B cell (primary cell): ENCODE results near the gene ZCCHC24. TPM values are rescaled to one million over a fixed set of nuclear protein-coding genes. Genes with fewer than 3 reads are reported as not detected.

Experiments
- ATAC-seq: fragments of 200-7000 bp; cut with Tn5 transposase; one replicate; pipeline ENCODE4 v1.10.0; 2021; ENCODE audit warnings: low read depth, mild to moderate bottlenecking, moderate number of reproducible peaks, moderate library complexity
- CTCF ChIA-PET: fragments of 350-600 bp; sonication (Branson Sonifier 250); formaldehyde crosslinking; loops from one replicate; lab custom pipeline; 2021; ENCODE audit warnings: antibody characterized with exemption, inconsistent platforms; lab: Charles Lee
- POLR2A ChIA-PET: fragments of 350-600 bp; sonication (Branson Sonifier 250); formaldehyde crosslinking; loops from one replicate; lab custom pipeline; 2021; ENCODE audit warnings: antibody characterized with exemption; lab: Charles Lee
- DNase-seq: peaks from one replicate; pipeline ENCODE4 v3.0.0; 2013
- H2AFZ ChIP-seq: 2 replicates; pipeline ENCODE4 v1.6.1; 2012; ENCODE audit warnings: mild to moderate bottlenecking, low read depth, low read length; ENCODE audit not compliant: insufficient read depth, poor library complexity, severe bottlenecking
- H3K27ac ChIP-seq, 2 donors: 1 replicate in 1 of 2; 2 replicates in 1 of 2; pipeline ENCODE4 v1.5.1; 2012 to 2013; ENCODE audit warnings: low read length in 2 of 2, mild to moderate bottlenecking in 2 of 2, moderate library complexity in 1 of 2
- H3K27me3 ChIP-seq, 4 experiments: fragments of 200-600 bp in 1 of 4; sonication (generic) in 1 of 4; replicated peaks in 1 of 4; 1 replicate in 2 of 4; 2 replicates in 2 of 4; pipeline versions ENCODE4 v1.6.1 to v1.7.0; 2013 to 2016; ENCODE audit warnings: low read length in 3 of 4, mild to moderate bottlenecking in 2 of 4, mixed read lengths in 1 of 4, moderate library complexity in 1 of 4; ENCODE audit not compliant: insufficient read depth in 4 of 4, control insufficient read depth in 3 of 4; ENCODE audit errors: control extremely low read depth in 1 of 4
- H3K36me3 ChIP-seq, 2 experiments: replicated peaks in 1 of 2; 1 replicate in 1 of 2; 2 replicates in 1 of 2; pipeline versions ENCODE4 v1.6.1 to v1.7.1; 2013; ENCODE audit warnings: low read length in 1 of 2; ENCODE audit not compliant: insufficient read depth in 2 of 2, control insufficient read depth in 1 of 2; ENCODE audit errors: control extremely low read depth in 1 of 2, extremely low read depth in 1 of 2
- H3K4me1 ChIP-seq, 2 donors: fragments of 200-600 bp in 1 of 2; sonication (generic) in 1 of 2; 1 replicate in 1 of 2; 2 replicates in 1 of 2; pipeline versions ENCODE4 v1.5.1 to v1.6.1; 2013 to 2017; ENCODE audit warnings: low read length in 2 of 2; ENCODE audit not compliant: control insufficient read depth in 2 of 2, insufficient read depth in 2 of 2
- H3K4me2 ChIP-seq: replicated peaks from 2 replicates; pipeline ENCODE3; 2012; ENCODE audit warnings: mild to moderate bottlenecking, low read depth, low read length; ENCODE audit not compliant: poor library complexity, severe bottlenecking
- H3K4me3 ChIP-seq, 5 experiments: fragments of 200-600 bp in 1 of 5; sonication (generic) in 1 of 5; 1 replicate in 3 of 5; 2 replicates in 2 of 5; pipeline versions ENCODE4 v1.5.1 to v1.7.0; 2011 to 2016; ENCODE audit warnings: low read length in 4 of 5, mild to moderate bottlenecking in 4 of 5, low read depth in 2 of 5, control low read depth in 1 of 5, moderate library complexity in 1 of 5; ENCODE audit not compliant: insufficient read depth in 1 of 5; ENCODE audit errors: control extremely low read depth in 1 of 5, extremely low read depth in 1 of 5
- H3K79me2 ChIP-seq: fragments of 200-600 bp; sonication (generic); one replicate; pipeline ENCODE4 v1.6.0; 2016; ENCODE audit warnings: low read length; ENCODE audit not compliant: control insufficient read depth, insufficient read depth
- H3K9ac ChIP-seq: fragments of 200-600 bp; sonication (generic); 2 replicates; pipeline ENCODE4 v1.6.1; 2017; ENCODE audit warnings: mild to moderate bottlenecking, low read length, moderate library complexity
- H3K9me3 ChIP-seq, 3 donors: one replicate each; pipeline versions ENCODE4 v1.6.1 to v1.7.1; 2013; ENCODE audit warnings: low read length in 2 of 3; ENCODE audit not compliant: control insufficient read depth in 2 of 3, insufficient read depth in 1 of 3; ENCODE audit errors: control extremely low read depth in 1 of 3
- H4K20me1 ChIP-seq: 2 replicates; pipeline ENCODE4 v1.6.0; 2012; ENCODE audit warnings: mild to moderate bottlenecking, low read length; ENCODE audit not compliant: insufficient read depth, control insufficient read depth, poor library complexity, severe bottlenecking
- H3K27ac Mint-ChIP-seq: one replicate; pipeline ENCODE4 v1.8.0; 2021; ENCODE audit warnings: mixed read lengths
- H3K27me3 Mint-ChIP-seq: one replicate; pipeline ENCODE4 v1.8.0; 2021; ENCODE audit warnings: mixed read lengths
- H3K4me1 Mint-ChIP-seq: one replicate; pipeline ENCODE4 v1.8.0; 2021; ENCODE audit warnings: mixed read lengths
- H3K4me3 Mint-ChIP-seq: one replicate; pipeline ENCODE4 v1.8.0; 2021; ENCODE audit warnings: mixed read lengths
- H3K9me3 Mint-ChIP-seq: one replicate; pipeline ENCODE4 v1.8.0; 2022; ENCODE audit warnings: mixed read lengths; ENCODE audit not compliant: insufficient read depth
- CTCF ChIP-seq: fragments of 200-600 bp; IDR thresholded peaks from one replicate; pipeline ENCODE4 v1.8.0; 2022; ENCODE audit warnings: antibody characterized with exemption, mild to moderate bottlenecking
- EZH2 ChIP-seq: IDR thresholded peaks from 2 replicates; pipeline ENCODE4 v1.6.1; 2012; ENCODE audit warnings: borderline replicate concordance, low read depth, mild to moderate bottlenecking, moderate library complexity, low read length; ENCODE audit not compliant: insufficient read depth, poor library complexity, severe bottlenecking
- WGBS: methylation state at CpG from one replicate; pipeline ENCODE4 v1.1.5; 2013; ENCODE audit warnings: missing lambda C conversion rate; ENCODE audit not compliant: insufficient coverage; 5-methylcytosine and 5-hydroxymethylcytosine counted together
- intact Hi-C: fragments of 100-400 bp; cut with micrococcal nuclease; formaldehyde crosslinking; loops from one replicate; pipeline ENCODE4 v1.10.0; 2022
- polyA plus RNA-seq: library from polyadenylated mRNA; depleted of rRNA; stranded (reverse); fragments of >200 nt; gene quantifications from 2 replicates; pipeline ENCODE4 v1.2.3, GENCODE V29; 2012
- total RNA-seq, 2 donors: library from RNA; stranded (reverse); fragments of 120-200 nt in 1 of 2; gene quantifications; 1 replicate in 1 of 2; 2 replicates in 1 of 2; pipeline versions ENCODE4 v1.2.3 to v1.2.4, GENCODE V29; 2013 to 2022

The ZCCHC24 gene
- total and polyA plus RNA-seq, 2 donors (not counting 1 experiment from before 2014, with no cell fraction given), result 0.34 to 2.3 TPM

DNA sequence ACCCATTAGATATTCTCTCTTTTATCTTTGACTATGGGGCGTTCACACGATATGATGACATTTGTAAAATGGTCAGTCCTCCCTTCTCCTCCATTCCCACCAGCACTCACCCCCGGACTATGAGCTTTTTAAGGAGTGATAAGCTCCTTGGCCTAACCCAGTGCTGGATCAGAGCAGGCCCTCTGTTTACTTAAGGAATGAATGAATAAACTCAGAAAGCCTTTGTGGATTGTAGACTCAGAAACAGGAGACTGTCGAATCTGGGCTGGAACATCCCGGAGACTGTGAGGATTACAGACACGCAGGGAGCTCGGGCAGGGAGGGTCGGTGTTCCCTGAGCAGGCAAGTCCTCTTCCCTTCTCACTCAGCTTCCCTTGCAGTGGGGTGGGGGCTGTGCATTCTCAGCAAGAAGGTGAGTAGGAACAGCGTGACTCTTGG lies 6.8 kb upstream of the ZCCHC24 start:
- no peak for ATAC-seq
- no peaks in the 10 kb centered on the region for H3K4me1 Mint-ChIP-seq
- no peak overlapping the region for H3K4me3 ChIP-seq
- H4K20me1 ChIP-seq, result no peaks in the 10 kb centered on the region
- no peak for DNase-seq
- CTCF ChIA-PET, result no interaction called here
- intact Hi-C loops, result no loop called here
- no peak overlapping the region for H3K27ac ChIP-seq
- H3K27ac Mint-ChIP-seq, result no peak overlapping the region
- no peak overlapping the region for H3K9ac ChIP-seq
- no peaks in the 10 kb centered on the region for H3K79me2 ChIP-seq
- no peaks in the 10 kb centered on the region for H3K27me3 ChIP-seq
- no peak overlapping the region for H2AFZ ChIP-seq
- no peaks in the 10 kb centered on the region for H3K9me3 ChIP-seq
- no peaks in the 10 kb centered on the region for H3K4me1 ChIP-seq
- peaks cover 7% of the 10 kb centered on the region for H3K27me3 Mint-ChIP-seq
- no peak overlapping the region for H3K4me3 Mint-ChIP-seq
- POLR2A ChIA-PET, result no interaction called here
- WGBS, result no CpG with 5 or more reads among the region's 9 CpGs
- TF ChIP-seq CTCF (no peak), EZH2 (no peak)
- H3K9me3 Mint-ChIP-seq, result no peaks in the 10 kb centered on the region
- H3K4me2 ChIP-seq, result no peak overlapping the region
- no peaks in the 10 kb centered on the region for H3K36me3 ChIP-seq

GRCh38 chr10:79451046-79451699 lies 5.7 kb upstream of the ZCCHC24 start:
- DNase-seq, result no peak
- no peak for ATAC-seq
- Mint-ChIP-seq H3K27me3 (peaks cover 7% of the 10 kb centered on the region), H3K4me1 (peaks cover 6% of the 10 kb centered on the region), H3K4me3 (no peak overlapping the region), H3K27ac (no peak overlapping the region), H3K9me3 (no peaks in the 10 kb centered on the region)
- H3K27ac ChIP-seq, result no peak overlapping the region
- H3K27me3 ChIP-seq, result no peaks in the 10 kb centered on the region
- ChIA-PET POLR2A (interaction anchor here (0.6 kb wide), 1 partner anchor 1478 kb away, joined by 3 read pairs; no protein-coding TSS in a partner anchor), CTCF (no interaction called here)
- no peaks in the 10 kb centered on the region for H3K36me3 ChIP-seq
- no peak overlapping the region for H3K4me2 ChIP-seq
- H3K4me1 ChIP-seq, result peaks cover under 1 to 6% of the 10 kb centered on the region in 2 donors
- no peaks in the 10 kb centered on the region for H4K20me1 ChIP-seq
- intact Hi-C loops, result no loop called here
- TF ChIP-seq CTCF, result no peak
- TF ChIP-seq EZH2, result no peak
- H3K9me3 ChIP-seq, result no peaks in the 10 kb centered on the region
- H3K4me3 ChIP-seq, result no peak overlapping the region
- H3K79me2 ChIP-seq, result no peaks in the 10 kb centered on the region
- H2AFZ ChIP-seq, result no peak overlapping the region
- no peak overlapping the region for H3K9ac ChIP-seq
- WGBS, result 96% methylated on average over 11 of the region's 14 CpGs
